ENCODE results near the gene PFKFB1. TPM values are rescaled to one million over a fixed set of nuclear protein-coding genes. Genes with fewer than 3 reads are reported as not detected.

Gene PFKFB1
- total RNA-seq, 1 experiment from 2014 or later, result 0.55 TPM

- no peak overlapping the region for H3K14ac ChIP-seq (ENCODE audit: insufficient read depth, low read length)
- no peak overlapping the region for H2BK12ac ChIP-seq (ENCODE audit: insufficient read length, low read depth, low read length)
- H3K18ac ChIP-seq (ENCODE audit: insufficient read length, low read depth, low read length), result no peak overlapping the region
- peaks cover 11% of the 10 kb centered on the region in 2 experiments; a peak in 3 of 4 replicates for H3K4me1 Mint-ChIP-seq
- H3K9me3 Mint-ChIP-seq, result peaks cover 60 to 71% of the 10 kb centered on the region in 2 experiments
- no peak overlapping the region for H3T11ph ChIP-seq (ENCODE audit: low read length)
- no peak overlapping the region for H3K4me3 Mint-ChIP-seq
- no peak overlapping the region for H4K8ac ChIP-seq (replicated peaks; ENCODE audit: insufficient read length, low read depth, low read length)
- no peak for DNase-seq
- H3K23ac ChIP-seq (ENCODE audit: insufficient read length, low read depth, low read length), result no peak overlapping the region
- no peaks in the 10 kb centered on the region for H3K23me2 ChIP-seq (ENCODE audit: insufficient read length, low read depth, low read length, poor library complexity, severe bottlenecking)
- no peak overlapping the region for H3K27ac ChIP-seq (ENCODE audit: insufficient read length, low read depth, low read length)
- no peak overlapping the region for H2BK15ac ChIP-seq (ENCODE audit: low read depth, low read length)
- H4K20me1 ChIP-seq (ENCODE audit: control insufficient read depth, insufficient read depth, insufficient read length), result no peaks in the 10 kb centered on the region
- no peak overlapping the region for H3K4ac ChIP-seq (ENCODE audit: low read depth, low read length)
- no peak overlapping the region for H2BK5ac ChIP-seq (ENCODE audit: insufficient read length, low read length)
- no peak overlapping the region for H4K91ac ChIP-seq (ENCODE audit: insufficient read length, low read depth, low read length)
- no peaks in the 10 kb centered on the region for H3K27me3 ChIP-seq (ENCODE audit: insufficient read depth, low read length)
- H3K27me3 Mint-ChIP-seq (ENCODE audit: low read depth), result no peaks in the 10 kb centered on the region; the same call in 1 of the 2 replicates
- peaks cover 36% of the 10 kb centered on the region for H3K9me3 ChIP-seq (ENCODE audit: control insufficient read depth, low read depth, low read length)
- H3K36me3 Mint-ChIP-seq (ENCODE audit: insufficient read depth in 1 of 3, low read depth in 3 of 3), result no peaks in the 10 kb centered on the region; a peak in 2 of 7 replicates
- no peak overlapping the region for H3K56ac ChIP-seq (ENCODE audit: insufficient read length, low read depth, low read length)
- no peak overlapping the region for H2AFZ ChIP-seq (ENCODE audit: low read length)
- H2BK120ac ChIP-seq (ENCODE audit: low read depth, low read length, poor library complexity, severe bottlenecking), result no peak overlapping the region
- H3K27ac Mint-ChIP-seq, result peak overlapping the region in 1 of 3 experiments; percentile 59; a peak in 1 of 7 replicates
- no peaks in the 10 kb centered on the region for H3K79me1 ChIP-seq (ENCODE audit: insufficient read depth, low read depth, low read length, poor library complexity, severe bottlenecking)
- H4K5ac ChIP-seq (ENCODE audit: insufficient read length, low read depth, low read length), result no peak overlapping the region
- H3K4me2 ChIP-seq (ENCODE audit: insufficient read depth, insufficient read length, low read length), result no peak overlapping the region
- H2AK5ac ChIP-seq (ENCODE audit: insufficient read length, low read length), result no peak overlapping the region
- H3K79me2 ChIP-seq (ENCODE audit: insufficient read depth, low read length), result no peaks in the 10 kb centered on the region
- H3K4me1 ChIP-seq (ENCODE audit: insufficient read depth, low read length), result no peaks in the 10 kb centered on the region
- no peak for TF ChIP-seq CTCF (conservative IDR thresholded peaks at IDR 0.05)
- no peak overlapping the region for H3K9ac ChIP-seq (ENCODE audit: extremely low read depth, insufficient read length, low read length)
- H2BK20ac ChIP-seq (ENCODE audit: low read depth, low read length, poor library complexity, severe bottlenecking), result no peak overlapping the region
Measured at GRCh38 chrX:55028611-55029010, 34.6 kb upstream of the PFKFB1 start.

Data from H9 (cell line).